NCI-H146 treated with DMSO at 0.1 percent for 48 hours (cell line): ENCODE measurements around the gene TOP2B.

Source experiments
- DNase-seq: peaks from one replicate; lab custom pipeline; 2025; ENCODE audit not compliant: unreplicated experiment; lab: John Stamatoyannopoulos, UW

Gene TOP2B

GRCh38 chr3:25664812-25665314 lies at the start of gene TOP2B:
TSS of gene TOP2B (minus strand) at chr3:25664907. CDS start at chr3:25664297, 610 bp downstream.
- DNase-seq: peak; percentile 75

- no peak for DNase-seq
Measured at GRCh38 chr3:25713341-25713985, 48.8 kb upstream of the TOP2B start.

- no peak for DNase-seq
Measured at GRCh38 chr3:25711090-25711489, 46.4 kb upstream of the TOP2B start.

GRCh38 chr3:25708036-25708435 lies 43.3 kb upstream of the TOP2B start:
- no peak for DNase-seq

- no peak for DNase-seq
Measured at GRCh38 chr3:25707268-25707926, 42.7 kb upstream of the TOP2B start.

GRCh38 chr3:25706213-25706612 lies 41.5 kb upstream of the TOP2B start:
- DNase-seq: no peak

- DNase-seq: no peak
Measured at GRCh38 chr3:25697553-25697952, 32.8 kb upstream of the TOP2B start.

- no peak for DNase-seq
Measured at GRCh38 chr3:25695731-25696420, 31.2 kb upstream of the TOP2B start.

GRCh38 chr3:25693238-25693637 lies 28.5 kb upstream of the TOP2B start:
- no peak for DNase-seq

- DNase-seq: no peak
Measured at GRCh38 chr3:25692341-25692740, 27.6 kb upstream of the TOP2B start.

- DNase-seq: no peak
Measured at GRCh38 chr3:25690768-25691533, 26.2 kb upstream of the TOP2B start.

- no peak for DNase-seq
Measured at GRCh38 chr3:25689226-25689625, 24.5 kb upstream of the TOP2B start.

GRCh38 chr3:25687742-25688141 lies 23.0 kb upstream of the TOP2B start:
- DNase-seq: no peak

GRCh38 chr3:25686766-25687165 lies 22.1 kb upstream of the TOP2B start:
- DNase-seq: no peak

GRCh38 chr3:25683882-25684281 lies 19.2 kb upstream of the TOP2B start:
- no peak for DNase-seq

- no peak for DNase-seq
Measured at GRCh38 chr3:25683410-25683809, 18.7 kb upstream of the TOP2B start.

GRCh38 chr3:25679642-25680302 lies 15.1 kb upstream of the TOP2B start:
- no peak for DNase-seq

GRCh38 chr3:25679166-25679565 lies 14.5 kb upstream of the TOP2B start:
- no peak for DNase-seq

- DNase-seq: peak; percentile 7
Measured at GRCh38 chr3:25678581-25678980, 13.9 kb upstream of the TOP2B start.

- peak; percentile 86 for DNase-seq
Measured at GRCh38 chr3:25677121-25677520, 12.4 kb upstream of the TOP2B start.

GRCh38 chr3:25674670-25675069 lies 10.0 kb upstream of the TOP2B start:
- no peak for DNase-seq
